IPS DF 6.9 (cell line): ENCODE results near the gene PPIH.
"Not testable (repeated sequence)": the region's sequence is repeated elsewhere in the genome, so short reads cannot be mapped to it uniquely, and the experiment has no call there.

Source experiments
- DNase-seq: peaks from one replicate; pipeline ENCODE4 v3.0.0-alpha.2; 2013; ENCODE audit warnings: low read depth, low spot score
- H3K27ac ChIP-seq: one replicate; pipeline ENCODE4 v1.5.1; 2013; ENCODE audit warnings: low read length, control low read depth
- H3K27me3 ChIP-seq: 2 replicates; pipeline ENCODE4 v1.6.1; 2013; ENCODE audit warnings: mild to moderate bottlenecking, low read length; ENCODE audit not compliant: control insufficient read depth, insufficient read depth
- H3K36me3 ChIP-seq: 2 replicates; pipeline ENCODE4 v1.6.1; 2013; ENCODE audit warnings: low read length; ENCODE audit not compliant: control insufficient read depth, insufficient read depth
- H3K4me1 ChIP-seq: 2 replicates; pipeline ENCODE4 v1.6.1; 2013; ENCODE audit warnings: low read length; ENCODE audit not compliant: control insufficient read depth, insufficient read depth
- H3K4me3 ChIP-seq: 2 replicates; pipeline ENCODE4 v1.5.1; 2013; ENCODE audit warnings: mild to moderate bottlenecking, low read length
- H3K9me3 ChIP-seq: 2 replicates; pipeline ENCODE4 v1.6.1; 2013; ENCODE audit warnings: low read length, inconsistent platforms; ENCODE audit not compliant: control insufficient read depth, insufficient read depth
- WGBS: extraction: QIAGEN DNeasy Blood & Tissue Kit; methylation state at CpG from one replicate; pipeline ENCODE4 v1.1.7; 2013; ENCODE audit warnings: mixed read lengths, missing lambda C conversion rate; ENCODE audit not compliant: insufficient read length, insufficient coverage; 5-methylcytosine and 5-hydroxymethylcytosine counted together

PPIH gene

DNA sequence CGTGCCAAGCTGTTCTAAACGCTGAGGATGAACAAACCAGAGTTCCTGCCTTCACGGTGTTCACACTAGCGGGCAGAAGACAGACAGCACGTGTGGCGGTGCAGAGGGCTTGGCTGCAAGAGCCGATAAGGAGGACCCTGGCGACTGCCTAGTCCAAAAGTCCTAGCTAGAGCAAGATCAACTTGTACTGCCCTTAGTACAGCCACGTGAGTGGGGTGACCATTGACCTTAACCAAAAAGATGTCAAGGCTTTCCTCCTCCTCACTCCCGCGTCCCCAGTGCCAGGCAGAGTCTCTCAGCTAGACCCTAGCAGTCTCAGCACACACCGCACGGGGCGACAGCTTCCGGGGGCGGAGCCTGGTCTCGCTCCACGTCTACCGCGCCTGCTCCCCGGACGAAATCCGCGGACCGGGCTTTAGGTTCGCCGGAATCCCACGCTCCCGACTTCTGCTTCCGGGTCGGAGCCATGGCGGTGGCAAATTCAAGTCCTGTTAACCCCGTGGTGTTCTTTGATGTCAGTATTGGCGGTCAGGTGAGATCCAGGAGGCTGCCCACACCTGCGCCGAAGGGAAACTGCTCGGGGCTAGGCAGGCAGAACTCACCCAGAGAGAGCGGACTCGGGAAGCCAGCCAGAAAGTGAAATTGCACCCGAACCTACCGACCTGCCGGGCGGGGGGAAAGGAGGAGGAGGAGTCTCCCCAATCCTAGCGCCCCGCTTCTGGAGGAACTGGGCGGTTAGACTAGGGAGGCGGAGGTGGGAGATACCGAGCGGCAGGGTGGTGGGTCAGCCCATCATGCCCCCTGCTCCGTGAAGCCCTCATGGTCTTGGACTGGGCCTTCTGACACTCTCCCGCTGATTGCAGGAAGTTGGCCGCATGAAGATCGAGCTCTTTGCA is at the start of gene PPIH:
Gene PPIH (plus strand): TSS at position 443 of the 896 bp plus-strand sequence. CDS start 24 bp downstream, at position 467.
- Histone ChIP-seq H3K36me3 (peaks cover 4% of the 10 kb centered on the region; the same call in 1 of the 2 replicates), H3K9me3 (no peaks in the 10 kb centered on the region), H3K4me1 (no peaks in the 10 kb centered on the region), H3K27me3 (no peaks in the 10 kb centered on the region), H3K4me3 (peak within 1 kb of the TSS; percentile 78), H3K27ac (no peak within 1 kb of the TSS)
- DNase-seq: peak; percentile 92
- WGBS: no CpG with 5 or more reads among the region's 53 CpGs

DNA sequence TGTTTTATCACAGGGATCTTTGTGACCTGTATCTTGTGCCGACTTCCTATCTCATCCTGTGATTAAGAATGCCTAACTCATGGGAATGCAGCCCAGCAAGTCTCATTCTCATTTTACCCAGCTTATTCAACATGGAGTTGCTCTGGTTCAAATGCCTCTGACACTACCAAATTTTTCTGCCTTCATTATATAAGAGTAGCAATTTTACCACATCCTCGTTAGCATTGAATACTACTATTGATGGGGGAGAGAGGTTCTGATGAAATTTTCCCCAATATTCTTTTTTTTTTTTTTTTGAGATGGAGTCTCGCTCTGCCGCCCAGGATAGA is 44.5 kb upstream of the PPIH start:
- Histone ChIP-seq H3K9me3 (no peaks in the 10 kb centered on the region), H3K36me3 (no peaks in the 10 kb centered on the region), H3K27me3 (no peaks in the 10 kb centered on the region), H3K27ac (no peak overlapping the region), H3K4me1 (no peaks in the 10 kb centered on the region), H3K4me3 (no peak overlapping the region)
- no CpG with 5 or more reads among the region's 4 CpGs for WGBS
- no peak for DNase-seq

DNA sequence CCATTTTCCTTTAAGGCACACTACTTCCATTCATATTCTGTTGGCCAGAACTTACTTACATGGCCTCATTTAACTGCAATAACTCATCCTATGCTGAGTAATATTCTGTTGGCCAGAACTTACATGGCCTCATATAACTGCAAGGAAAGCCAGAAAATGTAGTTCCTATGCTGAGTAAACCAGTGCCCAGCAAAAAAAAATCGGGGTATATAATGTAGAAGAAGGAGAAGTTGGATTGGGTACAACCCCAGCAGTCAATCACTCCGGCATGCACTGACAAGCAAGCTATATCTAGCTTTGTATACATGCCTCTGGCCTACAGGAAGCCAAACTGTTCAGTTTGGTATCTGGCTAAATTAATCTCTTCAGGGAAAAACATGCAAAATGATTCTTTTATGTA is 39.4 kb upstream of the PPIH start:
- H3K4me1 ChIP-seq: no peaks in the 10 kb centered on the region
- no peaks in the 10 kb centered on the region for H3K27me3 ChIP-seq
- WGBS: no CpG with 5 or more reads among the region's 2 CpGs
- H3K27ac ChIP-seq: no peak overlapping the region
- no peak for DNase-seq
- no peaks in the 10 kb centered on the region for H3K9me3 ChIP-seq
- no peaks in the 10 kb centered on the region for H3K36me3 ChIP-seq
- H3K4me3 ChIP-seq: no peak overlapping the region

DNA sequence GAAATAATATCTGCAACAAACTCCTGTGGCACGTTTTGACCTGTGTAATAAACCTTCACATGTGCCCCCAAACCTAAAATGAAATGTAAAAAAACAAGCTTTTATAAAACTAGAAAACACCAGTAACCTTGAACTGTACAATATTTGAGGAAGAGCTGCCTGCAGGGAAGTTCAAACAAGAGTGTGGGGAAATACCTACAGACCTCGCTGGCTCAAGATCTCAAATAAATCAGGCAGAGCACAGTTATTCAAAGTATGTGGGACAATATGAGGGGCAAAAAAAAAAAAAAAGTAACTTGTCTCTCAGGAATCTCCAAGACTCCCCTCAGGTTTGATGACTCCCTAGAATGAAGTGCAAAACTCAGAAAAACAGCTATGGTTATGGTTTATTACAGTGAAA is 37.9 kb upstream of the PPIH start:
- Histone ChIP-seq H3K4me1 (no peaks in the 10 kb centered on the region), H3K36me3 (no peaks in the 10 kb centered on the region), H3K9me3 (no peaks in the 10 kb centered on the region), H3K27me3 (no peaks in the 10 kb centered on the region), H3K27ac (no peak overlapping the region), H3K4me3 (no peak overlapping the region)
- no peak for DNase-seq
- no CpG with 5 or more reads among the region's 2 CpGs for WGBS

DNA sequence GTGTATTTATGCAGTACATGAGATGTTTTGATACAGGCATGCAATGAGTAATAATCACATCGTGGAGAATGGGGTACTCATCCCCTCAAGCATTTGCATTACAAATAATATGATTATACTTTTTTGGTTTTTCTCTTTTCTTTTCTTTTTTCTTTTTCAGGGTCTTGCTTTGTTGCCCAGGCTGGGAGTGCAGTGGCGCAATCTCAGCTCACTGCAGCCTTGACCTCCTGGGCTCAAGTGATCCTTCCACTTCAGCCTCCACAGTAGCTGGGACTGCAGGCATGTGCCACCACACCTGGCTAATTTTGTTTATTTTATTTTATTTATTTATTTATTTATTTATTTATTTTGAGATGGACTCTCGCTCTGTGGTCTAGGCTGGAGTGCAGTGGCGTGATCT is 37.0 kb upstream of the PPIH start:
- not testable (repeated sequence) for H3K4me1 ChIP-seq, DNase-seq, H3K4me3 ChIP-seq, H3K27me3 ChIP-seq, H3K9me3 ChIP-seq, H3K36me3 ChIP-seq, H3K27ac ChIP-seq
- no CpG with 5 or more reads among the region's 4 CpGs for WGBS

DNA sequence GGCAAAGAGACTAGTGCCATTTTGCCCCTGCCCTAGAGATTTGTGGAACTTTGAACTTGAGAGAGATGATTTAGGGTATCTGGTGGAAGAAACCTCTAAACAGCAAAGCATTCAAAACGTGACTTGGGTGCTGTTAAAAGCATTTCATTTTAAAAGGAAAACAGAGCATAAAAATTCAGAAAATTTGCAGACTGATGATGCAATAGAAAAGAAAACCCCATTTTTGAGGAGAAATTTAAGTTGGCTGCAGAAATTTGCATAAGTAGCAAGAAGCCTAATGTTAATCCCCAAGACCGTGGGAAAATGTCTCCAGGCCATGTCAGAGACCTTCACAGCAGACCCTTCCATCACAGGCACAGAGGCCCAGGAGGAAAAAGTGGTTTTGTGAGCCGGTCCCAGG is 31.0 kb upstream of the PPIH start:
- H3K27me3 ChIP-seq, H3K27ac ChIP-seq, H3K4me3 ChIP-seq, H3K9me3 ChIP-seq, H3K4me1 ChIP-seq, DNase-seq, H3K36me3 ChIP-seq: not testable (repeated sequence)
- no CpG with 5 or more reads among the region's 3 CpGs for WGBS

DNA sequence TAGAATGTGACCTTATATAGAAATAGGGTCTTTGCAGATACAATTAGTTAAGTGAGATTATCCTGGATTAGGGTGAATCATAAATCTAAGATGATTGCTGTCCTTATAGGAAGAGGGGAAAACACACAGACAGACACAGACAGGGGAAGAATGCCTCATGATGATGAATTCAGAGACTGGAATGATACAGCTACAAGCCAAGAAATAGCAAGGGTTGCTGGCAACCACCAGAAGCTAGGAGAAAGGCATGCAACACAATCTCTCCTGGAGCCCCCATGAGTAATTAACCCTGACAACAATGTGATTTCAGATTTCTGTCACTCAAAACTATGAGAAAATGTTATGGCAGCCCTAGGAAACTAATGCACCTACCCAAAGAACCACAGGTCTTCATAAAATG is 19.1 kb upstream of the PPIH start:
- no peak for DNase-seq
- H3K4me3 ChIP-seq: no peak overlapping the region

DNA sequence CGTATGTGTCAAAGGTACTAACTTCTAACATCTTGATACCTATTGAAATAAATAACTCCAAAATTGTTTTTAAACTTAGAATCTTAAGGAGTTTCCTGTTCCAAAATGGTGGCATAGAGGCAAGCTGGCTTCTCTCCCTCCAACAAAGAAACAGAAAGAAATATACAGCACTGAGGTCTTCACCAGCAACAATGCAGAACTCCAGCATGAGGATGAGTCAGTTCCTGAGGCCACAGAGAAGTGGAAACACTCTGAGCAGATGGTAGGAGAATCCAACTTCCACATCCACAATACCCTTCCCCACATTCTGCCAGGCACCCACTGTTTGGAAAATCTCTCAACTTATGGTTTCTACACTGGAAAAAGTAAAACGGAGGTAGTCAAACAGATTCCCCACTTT is 12.2 kb upstream of the PPIH start:
- no peak overlapping the region for H3K4me3 ChIP-seq
- H3K9me3 ChIP-seq: no peaks in the 10 kb centered on the region
- H3K27ac ChIP-seq: no peak overlapping the region
- no CpG with 5 or more reads among the region's 2 CpGs for WGBS
- no peaks in the 10 kb centered on the region for H3K27me3 ChIP-seq
- no peaks in the 10 kb centered on the region for H3K36me3 ChIP-seq
- no peak for DNase-seq
- no peaks in the 10 kb centered on the region for H3K4me1 ChIP-seq

More for the DNA sequence above, 19.1 kb upstream of the PPIH start:
- no peaks in the 10 kb centered on the region for H3K36me3 ChIP-seq
- H3K27me3 ChIP-seq: no peaks in the 10 kb centered on the region
- no peaks in the 10 kb centered on the region for H3K9me3 ChIP-seq
- no peaks in the 10 kb centered on the region for H3K4me1 ChIP-seq
- H3K27ac ChIP-seq: no peak overlapping the region

DNA sequence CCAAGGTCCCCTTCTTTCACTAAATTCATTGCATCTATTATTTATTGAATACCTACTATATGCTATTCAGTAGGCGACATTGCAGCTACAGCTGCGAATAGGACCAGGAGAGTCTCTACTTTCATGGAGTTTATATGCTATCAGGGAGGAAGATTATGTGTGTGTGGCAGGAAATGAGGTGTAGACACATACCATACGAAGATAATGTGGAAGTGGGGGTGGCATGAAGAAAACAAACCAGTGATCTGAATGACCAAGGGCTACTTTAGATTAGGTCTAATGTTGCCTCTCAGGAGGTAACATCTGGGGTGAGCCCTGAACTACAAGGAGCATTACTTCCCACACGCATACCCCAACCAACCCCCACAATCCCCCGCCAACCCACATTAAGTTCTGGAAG is 1.0 kb upstream of the PPIH start:
- H3K9me3 ChIP-seq: no peaks in the 10 kb centered on the region
- no peaks in the 10 kb centered on the region for H3K27me3 ChIP-seq
- no CpG with 5 or more reads among the region's 5 CpGs for WGBS
- H3K36me3 ChIP-seq: peaks cover 4% of the 10 kb centered on the region; the same call in 1 of the 2 replicates
- H3K27ac ChIP-seq: no peak overlapping the region
- H3K4me1 ChIP-seq: no peaks in the 10 kb centered on the region
- DNase-seq: no peak
- H3K4me3 ChIP-seq: no peak overlapping the region

DNA sequence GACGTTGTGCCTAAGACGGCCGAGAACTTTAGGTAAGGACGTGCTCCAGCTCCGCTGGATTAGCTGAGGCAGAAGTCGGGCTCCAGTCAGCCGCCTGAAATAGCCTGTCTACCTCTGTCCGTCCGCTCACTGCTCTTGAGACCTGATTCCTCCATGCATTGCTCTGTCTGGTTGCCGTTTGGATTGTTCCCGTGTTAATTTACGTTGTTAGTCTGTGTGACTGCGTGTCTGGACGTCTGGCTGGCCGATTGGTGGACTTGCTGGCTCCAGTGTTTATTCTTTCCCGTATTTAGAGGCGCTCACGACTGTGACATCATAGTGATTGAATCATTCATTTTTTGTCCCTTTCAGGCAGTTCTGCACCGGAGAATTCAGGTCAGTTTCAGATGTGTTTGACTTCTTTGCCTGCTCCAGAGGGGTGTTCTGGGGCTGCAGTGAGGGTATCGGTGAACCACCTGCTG is 684 bp downstream of the PPIH start:
- no peaks in the 10 kb centered on the region for H3K4me1 ChIP-seq
- peaks cover 4% of the 10 kb centered on the region; the same call in 1 of the 2 replicates for H3K36me3 ChIP-seq
- H3K4me3 ChIP-seq: peak overlapping the region; percentile 78
- DNase-seq: no peak
- H3K27me3 ChIP-seq: no peaks in the 10 kb centered on the region
- H3K27ac ChIP-seq: no peak overlapping the region
- WGBS: no CpG with 5 or more reads among the region's 20 CpGs
- no peaks in the 10 kb centered on the region for H3K9me3 ChIP-seq
